ENCODE results near the gene SVOPL. TPM values are rescaled to one million over a fixed set of nuclear protein-coding genes. Genes with fewer than 3 reads are reported as not detected.

The SVOPL gene
- polyA plus RNA-seq, 1 donor: not detected

DNA sequence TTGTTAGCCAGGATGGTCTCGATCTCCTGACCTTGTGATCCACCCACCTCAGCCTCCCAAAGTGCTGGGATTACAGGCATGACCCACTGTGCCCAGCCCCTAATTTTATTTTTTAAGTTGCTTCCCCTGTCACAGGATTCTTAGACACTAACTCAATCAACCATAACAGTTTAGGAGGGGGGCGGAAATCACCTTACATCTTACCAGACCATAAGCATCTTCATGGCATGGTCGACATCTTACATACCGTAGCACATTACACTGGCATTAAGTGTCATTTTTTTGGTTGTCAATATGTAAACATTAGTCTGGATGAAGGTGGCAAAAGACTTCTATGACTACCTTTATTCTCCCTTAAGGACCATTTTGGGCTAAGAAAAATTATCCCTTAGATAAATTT, 145.5 kb downstream of the SVOPL start:
- DNase-seq: no peak

DNA sequence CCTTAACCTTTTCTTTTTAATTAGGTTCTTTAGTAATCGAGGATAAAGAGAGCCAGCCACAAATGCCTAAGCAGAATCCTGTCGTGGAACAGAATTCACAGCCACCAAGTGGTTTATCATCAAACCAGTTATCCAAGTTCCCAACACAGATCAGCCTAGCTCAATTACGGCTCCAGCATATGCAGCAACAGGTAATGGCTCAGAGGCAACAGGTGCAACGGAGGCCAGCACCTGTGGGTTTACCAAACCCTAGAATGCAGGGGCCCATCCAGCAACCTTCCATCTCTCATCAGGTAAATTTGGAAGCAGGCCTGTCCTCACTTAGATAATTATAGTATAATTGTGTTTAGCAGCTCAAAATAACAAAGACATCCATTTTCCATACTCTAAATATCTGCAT, 146.5 kb downstream of the SVOPL start:
- no peak for DNase-seq

DNA sequence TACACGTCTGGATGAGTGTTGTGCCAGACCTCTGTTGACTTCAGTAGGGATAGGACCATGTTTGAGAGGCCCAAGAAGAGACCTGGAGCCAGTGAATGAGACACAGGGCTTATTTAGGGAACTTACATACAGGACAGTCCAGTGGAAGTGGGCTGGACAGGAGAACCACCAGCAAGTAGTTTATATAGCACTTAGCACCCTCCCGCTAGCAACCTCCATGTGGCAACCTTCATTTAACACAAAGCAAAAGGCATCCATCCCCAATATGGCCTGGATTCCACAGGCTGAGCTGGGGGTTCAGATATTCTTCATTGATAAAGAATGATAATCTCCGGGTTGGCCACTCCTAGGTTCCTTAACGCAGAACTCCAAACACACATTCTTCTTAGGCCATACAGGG, 147.4 kb downstream of the SVOPL start:
- DNase-seq: no peak

DNA sequence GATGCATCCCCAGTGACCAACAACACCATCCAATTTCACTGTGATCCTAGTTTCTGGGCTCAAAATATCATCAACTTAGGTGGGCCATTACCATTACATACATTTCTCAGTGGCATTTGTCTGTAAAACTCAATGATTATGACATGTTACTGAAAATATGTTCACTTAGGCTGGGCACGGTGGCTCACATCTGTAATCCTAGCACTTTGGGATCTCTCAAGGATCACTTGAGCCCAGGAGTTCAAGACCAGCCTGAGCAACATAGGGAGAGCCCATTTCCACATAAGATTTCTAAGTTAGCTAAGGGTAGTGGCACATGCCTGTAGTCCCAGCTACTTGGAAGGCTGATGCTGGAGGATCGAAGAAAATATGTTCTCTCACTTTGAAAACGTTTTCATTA, 150.1 kb downstream of the SVOPL start:
- DNase-seq: no peak

DNA sequence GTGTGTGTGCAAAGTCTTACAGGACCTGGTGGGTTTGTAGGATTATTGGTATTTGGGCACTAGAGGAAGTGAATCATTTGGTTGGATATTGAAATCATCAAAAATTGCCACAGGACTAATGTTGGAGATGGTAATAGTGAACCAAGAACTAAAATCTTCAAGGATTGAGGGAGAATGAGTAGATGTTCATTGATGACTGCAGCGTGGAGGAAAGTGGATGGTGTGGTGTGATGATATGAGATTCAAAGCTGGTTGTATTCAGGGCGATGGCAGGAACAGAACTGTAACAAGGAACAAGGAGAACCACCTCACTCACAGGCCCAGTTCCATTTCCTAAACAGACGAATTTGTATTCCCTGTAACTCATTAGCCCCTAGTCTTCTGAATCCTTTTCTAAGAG, 150.8 kb downstream of the SVOPL start:
- no peak for DNase-seq

DNA sequence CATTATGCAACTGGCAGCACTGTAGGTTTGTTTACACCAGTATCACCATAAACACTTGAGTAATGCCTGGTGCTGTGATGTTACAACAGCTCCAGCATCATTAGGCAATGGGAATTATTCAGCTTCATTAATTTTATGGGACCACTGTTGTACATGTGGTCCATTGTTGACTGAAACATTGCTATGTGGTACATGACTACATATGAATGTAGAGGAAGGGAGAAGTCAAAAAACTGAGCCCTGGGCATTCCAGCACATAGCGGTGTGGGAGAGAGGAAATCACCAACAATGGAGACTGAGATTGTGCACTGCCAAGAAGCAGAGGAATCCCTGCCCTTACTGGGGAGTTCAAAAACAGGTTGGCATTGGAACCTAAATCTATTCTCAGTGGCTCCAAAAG, 152.1 kb downstream of the SVOPL start:
- no peak for DNase-seq

DNA sequence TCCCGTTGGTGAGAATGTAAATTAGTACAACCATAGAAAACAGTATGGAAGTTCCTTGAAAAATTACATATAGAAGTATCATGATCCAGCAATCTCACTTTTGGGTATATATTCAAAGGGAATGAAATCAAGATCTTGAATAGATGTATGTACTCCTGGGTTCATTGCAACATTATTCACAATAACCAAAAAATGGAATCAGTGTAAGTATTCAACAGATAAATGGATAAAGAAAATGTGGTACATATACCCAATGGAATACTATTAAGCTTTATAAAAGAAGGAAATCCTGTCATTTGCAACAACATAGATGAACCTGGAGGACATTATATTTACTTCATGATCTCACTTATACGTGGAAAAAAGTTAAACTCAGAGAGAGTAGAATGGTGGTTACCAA, 154.3 kb downstream of the SVOPL start:
- no peak for DNase-seq

DNA sequence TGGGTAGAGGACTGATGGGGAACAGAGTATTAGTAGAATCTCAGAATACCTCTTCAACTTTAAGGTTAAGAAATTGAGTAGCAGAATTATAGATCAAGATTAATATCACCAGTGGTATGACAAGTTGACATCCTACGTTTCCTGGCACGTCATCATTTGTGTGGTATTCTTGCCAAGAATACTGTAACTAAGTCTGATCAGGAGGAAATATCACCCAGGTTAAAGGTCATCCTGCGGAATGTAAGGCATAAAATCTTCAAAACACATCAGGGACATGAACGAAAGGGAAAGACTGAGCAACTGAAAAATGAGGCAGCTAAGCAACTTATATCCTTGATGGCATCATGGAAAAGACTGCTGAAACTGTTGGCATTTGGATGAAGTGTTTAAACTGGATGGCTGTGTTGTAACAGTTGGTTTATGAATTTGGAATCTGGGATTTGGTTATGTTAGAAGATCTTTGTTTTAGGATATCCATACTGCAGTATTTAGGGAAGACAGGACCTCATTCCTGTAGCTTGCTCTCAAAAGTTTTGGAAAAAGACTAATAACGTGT, 155.0 kb downstream of the SVOPL start:
- no peak for DNase-seq

DNA sequence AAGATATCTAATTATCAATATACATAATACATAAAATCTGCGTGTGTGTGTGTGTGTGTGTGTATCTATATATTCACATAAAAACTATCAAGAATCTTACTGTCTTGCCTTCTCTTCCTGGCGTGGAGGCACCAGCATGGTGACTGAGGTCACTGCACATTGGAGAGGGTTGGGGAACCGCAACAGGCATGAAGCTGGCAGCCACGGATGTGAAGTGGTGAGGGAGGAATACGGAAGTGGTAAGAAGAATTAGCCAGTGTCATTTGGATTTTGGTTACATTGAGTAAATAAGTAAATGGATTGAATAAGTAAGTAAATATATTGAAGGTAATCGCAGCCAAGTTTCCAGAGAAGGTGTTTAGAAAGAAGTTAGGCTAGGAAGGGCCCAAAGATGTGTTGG, 156.0 kb downstream of the SVOPL start:
- DNase-seq: no peak

Other genes starting within 250 kb of the SVOPL start
- 26.6 TPM for gene TRIM24, start 241.1 kb downstream of the SVOPL start, polyA plus RNA-seq (ENCODE audit: insufficient read length)
- gene TMEM213, start 96.6 kb upstream of the SVOPL start, polyA plus RNA-seq (ENCODE audit: insufficient read length): 0.13 TPM
- gene ATP6V0A4, start 96.8 kb upstream of the SVOPL start, polyA plus RNA-seq (ENCODE audit: insufficient read length): not detected

Data from hindlimb muscle (tissue), 1 donor.